Measurements from ENCODE around the gene CFAP73. TPM values are rescaled to one million over a fixed set of nuclear protein-coding genes. Genes with fewer than 3 reads are reported as not detected.

The CFAP73 gene
- total RNA-seq: not detected in 2 replicates

DNA sequence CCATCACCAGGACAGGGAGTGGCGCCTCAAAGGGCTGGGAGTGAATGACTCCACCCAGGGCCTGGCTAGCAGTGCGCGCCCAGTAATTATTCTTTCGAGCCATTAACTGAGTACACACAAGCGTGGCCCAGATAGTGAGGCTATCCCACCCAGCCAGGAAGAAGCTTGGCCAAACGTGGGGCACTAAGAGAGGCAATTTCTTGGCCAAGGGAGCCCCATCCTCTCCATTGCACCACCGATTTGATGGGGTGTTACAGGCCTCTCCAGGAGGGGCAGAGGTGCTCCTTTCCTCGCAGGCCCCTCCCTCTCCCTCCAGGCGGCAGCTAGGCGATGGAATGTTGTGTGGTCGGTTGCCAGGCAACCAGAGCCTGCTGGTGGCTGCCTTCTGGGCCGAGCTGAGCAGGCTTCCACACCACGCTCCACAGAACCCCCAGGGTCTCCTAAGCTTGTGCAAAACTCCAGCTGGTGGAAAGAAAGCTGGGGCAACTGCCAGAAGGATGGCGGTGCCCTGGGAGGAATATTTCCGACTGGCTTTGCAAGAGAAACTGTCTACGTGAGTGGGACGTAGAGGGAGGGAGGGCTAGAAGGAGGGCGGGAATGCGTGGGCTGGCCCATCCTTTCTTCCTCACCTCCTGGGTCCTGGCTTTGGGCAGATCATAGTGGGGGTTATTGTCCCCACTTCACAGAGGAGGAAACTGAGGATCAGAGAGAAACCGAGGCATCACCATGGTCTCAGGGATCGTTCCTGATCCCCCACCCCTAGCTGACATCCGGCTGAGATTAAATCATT is at the start of gene CFAP73:
CFAP73 (plus strand) TSS at position 364 of the 790 bp plus-strand sequence; CDS start at position 498, 134 bp downstream.

DNA sequence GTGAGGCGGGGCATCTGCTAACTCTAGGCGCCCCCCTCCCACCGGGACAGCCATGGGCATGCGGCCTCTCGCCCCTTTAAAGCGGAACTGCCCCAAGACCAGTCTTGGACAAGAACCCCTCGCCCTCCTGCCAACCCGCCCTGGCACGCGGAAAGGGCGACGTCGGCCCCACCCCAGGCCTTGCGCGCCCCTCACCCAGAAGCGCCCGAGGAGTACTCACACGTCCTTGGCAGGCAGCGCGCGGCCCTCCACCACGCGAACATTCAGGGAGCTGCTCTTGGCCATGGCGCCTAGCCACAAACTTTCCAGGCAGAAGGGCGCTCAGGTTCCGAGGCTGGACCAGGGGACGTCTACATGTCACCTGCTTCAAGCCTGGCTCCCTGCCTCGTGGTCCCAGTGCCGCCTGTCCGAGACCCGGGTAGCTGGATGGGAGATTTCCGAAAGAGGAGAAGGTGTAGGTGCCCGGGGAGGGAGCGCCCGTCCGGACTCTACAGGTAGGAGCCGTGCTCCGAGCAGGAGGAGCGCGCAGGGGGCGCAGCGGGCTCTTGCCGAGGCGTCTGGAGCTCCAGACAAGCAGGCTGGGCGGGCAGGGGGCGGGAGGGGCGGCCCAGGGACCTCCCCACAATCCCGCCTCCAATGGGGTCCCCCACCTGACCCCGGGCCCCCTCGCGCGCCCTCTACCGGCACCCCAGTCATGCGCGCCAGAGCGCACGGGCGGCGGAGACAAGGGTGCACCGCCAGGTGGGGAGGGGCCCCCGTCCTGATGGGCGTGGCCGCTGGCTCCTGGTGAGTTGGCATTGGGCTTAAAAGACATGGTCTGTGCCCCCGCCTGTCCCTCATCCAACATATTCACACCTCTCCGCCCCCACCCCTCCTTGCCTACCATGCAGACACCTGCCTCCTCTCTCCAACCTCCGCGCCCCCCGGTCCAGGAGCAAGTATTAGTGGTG is 14.1 kb upstream of the CFAP73 start, which contains the start of gene RASAL1:
RASAL1 (minus strand) TSS at position 584 of the 950 bp plus-strand sequence; CDS start at position 285, 299 bp downstream.

DNA sequence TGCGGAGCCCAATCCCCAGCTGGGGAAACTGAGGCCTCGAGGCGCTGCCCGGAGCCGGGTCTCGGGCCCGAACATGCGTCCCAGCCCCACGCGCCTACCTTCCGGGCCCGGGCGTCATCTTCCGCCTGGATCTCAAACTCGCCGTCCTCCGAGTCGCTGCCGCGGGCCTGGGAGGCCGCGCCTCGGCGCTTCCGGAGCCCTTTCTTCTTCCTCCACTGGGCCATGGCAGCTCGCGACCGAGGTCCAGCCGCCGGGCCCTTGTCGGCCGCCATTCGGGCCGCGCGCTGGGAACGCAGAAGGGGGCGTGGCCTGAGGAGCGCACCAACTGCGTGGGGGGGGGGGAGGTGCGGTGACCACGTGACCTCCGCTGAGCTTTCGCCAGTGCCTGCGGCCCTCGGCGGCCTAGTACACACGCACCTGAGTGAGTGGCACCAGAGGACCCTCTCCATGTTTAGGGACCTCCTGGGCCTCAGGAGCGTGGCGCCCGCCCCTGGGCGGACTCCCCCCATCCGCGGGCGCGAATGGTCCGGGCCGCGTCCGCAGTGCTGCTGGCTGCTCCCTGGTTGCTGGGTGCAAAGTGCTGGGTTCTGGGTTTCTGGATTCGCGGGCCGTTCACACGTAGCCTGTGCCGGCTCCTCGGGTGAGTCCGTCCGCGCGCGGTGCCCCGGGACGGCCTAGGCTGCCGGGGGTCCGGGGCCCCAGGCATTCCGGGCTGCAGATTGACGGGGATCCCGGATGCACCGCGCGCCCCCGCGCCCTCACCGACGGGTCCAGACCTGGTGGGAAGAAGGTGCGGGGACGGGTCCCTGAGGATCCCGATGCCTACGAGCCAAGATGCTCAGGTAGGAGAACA is 35.9 kb downstream of the CFAP73 start, which contains the start of the genes DDX54 and RITA1:
DDX54 (minus strand) TSS at position 299 of the 853 bp plus-strand sequence; CDS start at position 272, 27 bp downstream.
RITA1 (plus strand) TSS at position 542 of the 853 bp plus-strand sequence. CDS start 1,026 bp downstream, outside the sequence.

Other genes with a start within 250 kb of the CFAP73 start
- 1.2 and 1.5 TPM in 2 replicates for gene OAS1, start 242.8 kb upstream of the CFAP73 start, total RNA-seq
- gene OAS3, start 211.2 kb upstream of the CFAP73 start, total RNA-seq: 5.1 and 5.5 TPM in 2 replicates
- gene OAS2, start 171.2 kb upstream of the CFAP73 start, total RNA-seq: 2.5 and 4.2 TPM in 2 replicates
- gene DTX1, start 93.0 kb upstream of the CFAP73 start, total RNA-seq: 0.03 TPM in 1 of 2 replicates, not detected in the other
- not detected in 2 replicates for gene RASAL1, start 14.0 kb upstream of the CFAP73 start, total RNA-seq
- 21.9 and 32.1 TPM in 2 replicates for gene DDX54, start 35.8 kb downstream of the CFAP73 start, total RNA-seq
- 17.3 and 19.6 TPM in 2 replicates for gene RITA1, start 36.0 kb downstream of the CFAP73 start, total RNA-seq
- gene TPCN1, start 71.7 kb downstream of the CFAP73 start, total RNA-seq: 54.5 and 87.9 TPM in 2 replicates
- 16.2 and 18.4 TPM in 2 replicates for gene SLC8B1, start 185.4 kb downstream of the CFAP73 start, total RNA-seq
- 114 and 132 TPM in 2 replicates for gene PLBD2, start 208.9 kb downstream of the CFAP73 start, total RNA-seq